Adrenal gland (tissue), 12 donors: ENCODE results near the gene PNPLA1. TPM values are rescaled to one million over a fixed set of nuclear protein-coding genes. Genes with fewer than 3 reads are reported as not detected.
A peak's percentile ranks its signal among the peaks of the same experiment; 100 is the strongest.

Experiments
- DNase-seq, 7 donors: peaks; one replicate each; pipeline ENCODE4 v3.0.0-alpha.2; 2019 to 2020
- H3K27ac ChIP-seq, 5 donors: fragments of 200-600 bp; sonication (generic) in 4 of 5; 1 replicate in 3 of 5; 2 replicates in 2 of 5; pipeline versions ENCODE4 v1.5.1 to v1.8.0; 2016 to 2020; ENCODE audit warnings: mild to moderate bottlenecking in 1 of 5
- H3K27me3 ChIP-seq: fragments of 200-600 bp; 2 replicates; pipeline ENCODE4 v1.8.0; 2021
- H3K36me3 ChIP-seq, 2 donors: fragments of 200-600 bp; replicated peaks in 1 of 2; 1 replicate in 1 of 2; 2 replicates in 1 of 2; pipeline versions ENCODE4 v1.5.1 to v1.8.0; 2018 to 2022
- H3K4me1 ChIP-seq, 2 donors: fragments of 200-600 bp; replicated peaks in 1 of 2; 1 replicate in 1 of 2; 2 replicates in 1 of 2; pipeline versions ENCODE4 v1.5.1 to v1.8.0; 2018 to 2021
- H3K4me3 ChIP-seq, 4 donors: fragments of 200-600 bp; sonication (generic) in 3 of 4; one replicate each; pipeline ENCODE4 v1.5.1; 2016 to 2018
- H3K9me3 ChIP-seq, 3 donors: fragments of 200-600 bp; sonication (generic) in 1 of 3; replicated peaks in 1 of 3; 1 replicate in 2 of 3; 2 replicates in 1 of 3; pipeline versions ENCODE4 v1.5.1 to v1.8.0; 2016 to 2021
- CTCF ChIP-seq, 6 experiments: fragments of 450-650 bp in 4 of 6; fragments of 200-600 bp in 2 of 6; sonication (generic) in 1 of 6; IDR thresholded peaks; 1 replicate in 5 of 6; 2 replicates in 1 of 6; pipeline versions ENCODE4 v1.5.1 to v1.8.0; 2016 to 2021; ENCODE audit warnings: antibody characterized with exemption in 6 of 6, mild to moderate bottlenecking in 2 of 6, moderate library complexity in 1 of 6
- POLR2A ChIP-seq, 2 donors: fragments of 450-650 bp; IDR thresholded peaks; one replicate each; pipeline ENCODE4 v1.6.1; 2017; ENCODE audit warnings: antibody characterized with exemption in 2 of 2, mild to moderate bottlenecking in 2 of 2, moderate library complexity in 1 of 2
- WGBS, 4 donors: extraction: QIAGEN DNeasy Blood & Tissue Kit in 2 of 4; methylation state at CpG; one replicate each; pipeline versions ENCODE4 v1.1.5 to v1.1.7; 2013 to 2017; 5-methylcytosine and 5-hydroxymethylcytosine counted together
- intact Hi-C, 2 donors: fragments of 100-400 bp; cut with DNase I; formaldehyde crosslinking; loops; one replicate each; pipeline versions ENCODE4 v1.14.1 to v1.15.0; 2022 to 2023
- polyA plus RNA-seq, 3 donors: library from polyadenylated mRNA; stranded (reverse); fragments of 200-250 nt in 2 of 3; fragments of 350-450 nt in 1 of 3; fragmentation: Illumina TruSeq in 1 of 3; extraction: RNeasy Lipid Tissue Mini Kit (QIAGEN cat#74804) in 1 of 3; gene quantifications; one replicate each; pipeline ENCODE4 v1.2.3, GENCODE V29; 2013 to 2014
- total RNA-seq, 9 donors: library from RNA; depleted of rRNA in 4 of 9; stranded (reverse); fragments of >200 nt in 4 of 9; fragments of 120-200 nt in 1 of 9; fragmentation: NEBNext Ultra II Directional in 1 of 9; extraction: Animal tissue kit (Norgen Biotek cat#: 25700) in 1 of 9; gene quantifications; one replicate each; pipeline versions ENCODE4 v1.1.0 to v1.2.4, GENCODE V29; 2013 to 2023
- donor health status: healthy with polysubstance abuse.
- donor health status: Bipolar disorder and iron deficiency.
- donor health status: DM: yes; HTN: yes; CAD: no.
- donor health status: DM: no; HTN: no; CAD: no.
- donor health status: DM: no; HTN: no; CAD: no.
- donor health status: DM: yes; HTN: yes; CAD: no.

Gene PNPLA1
- total and polyA plus RNA-seq, 12 donors, result 0.11 to 1.6 (median 0.29) TPM; not detected in 6

- H3K36me3 ChIP-seq, result peaks cover 0 to 81% of the 10 kb centered on the region in 2 donors
- no peaks in the 10 kb centered on the region for H3K9me3 ChIP-seq
- intact Hi-C loops, result no loop called here
- no peak overlapping the region for H3K27ac ChIP-seq
- peaks cover 14 to 35% of the 10 kb centered on the region in 2 donors for H3K4me1 ChIP-seq
- no peak overlapping the region for H3K4me3 ChIP-seq
- TF ChIP-seq CTCF (IDR thresholded peaks at IDR 0.05), result no peak
- 85 to 91% (median 86%) methylated on average over 1 of the region's 1 CpG for WGBS, 4 donors
- no peak for DNase-seq
- H3K27me3 ChIP-seq, result no peaks in the 10 kb centered on the region
Measured at GRCh38 chr6:36227379-36228228, 42.3 kb upstream of the PNPLA1 start.

- DNase-seq, result peak; percentile 57 to 87 (median 86)
- intact Hi-C loops, result no loop called here
- 20 to 62% (median 61%) methylated on average over 2 to 5 of the region's 5 CpGs for WGBS, 4 donors
- Histone ChIP-seq H3K4me1 (peaks cover 13 to 33% of the 10 kb centered on the region in 2 donors), H3K27ac (peak overlapping the region in 2 of 5 donors; percentile 30 to 37), H3K4me3 (no peak overlapping the region), H3K36me3 (peaks cover 0 to 74% of the 10 kb centered on the region in 2 donors), H3K9me3 (no peaks in the 10 kb centered on the region), H3K27me3 (no peaks in the 10 kb centered on the region)
- TF ChIP-seq POLR2A (IDR thresholded peaks at IDR 0.05) (no peak), CTCF (IDR thresholded peaks at IDR 0.05) (no peak)
Measured at GRCh38 chr6:36229223-36229622, 40.6 kb upstream of the PNPLA1 start.

GRCh38 chr6:36230371-36230770, 39.5 kb upstream of the PNPLA1 start:
- Histone ChIP-seq H3K27ac (no peak overlapping the region), H3K27me3 (no peaks in the 10 kb centered on the region), H3K4me1 (peaks cover 2 to 22% of the 10 kb centered on the region in 2 donors), H3K4me3 (no peak overlapping the region), H3K36me3 (peaks cover 0 to 67% of the 10 kb centered on the region in 2 donors), H3K9me3 (no peaks in the 10 kb centered on the region)
- intact Hi-C loops, result no loop called here
- WGBS, 4 donors, result 84 to 99% (median 94%) methylated on average over 10 to 11 of the region's 11 CpGs
- DNase-seq, result peak in 1 of 7 donors; percentile 46
- TF ChIP-seq POLR2A (IDR thresholded peaks at IDR 0.05) (no peak), CTCF (IDR thresholded peaks at IDR 0.05) (no peak)

- H3K36me3 ChIP-seq, result peaks cover 0 to 58% of the 10 kb centered on the region in 2 donors
- no peaks in the 10 kb centered on the region for H3K9me3 ChIP-seq
- intact Hi-C loops, result no loop called here
- H3K4me3 ChIP-seq, result no peak overlapping the region
- TF ChIP-seq CTCF (IDR thresholded peaks at IDR 0.05), result no peak
- H3K4me1 ChIP-seq, result peaks cover 0 to 14% of the 10 kb centered on the region in 2 donors
- no peak overlapping the region for H3K27ac ChIP-seq
- no peaks in the 10 kb centered on the region for H3K27me3 ChIP-seq
- WGBS, 4 donors, result 81 to 87% (median 84%) methylated on average over 4 of the region's 4 CpGs
- peak in 1 of 7 donors; percentile 14 for DNase-seq
Measured at GRCh38 chr6:36232172-36232571, 37.7 kb upstream of the PNPLA1 start.
